ENCODE results near the gene RPRD1A. TPM values are rescaled to one million over a fixed set of nuclear protein-coding genes. Genes with fewer than 3 reads are reported as not detected.
"Not testable (repeated sequence)": the region's sequence is repeated elsewhere in the genome, so short reads cannot be mapped to it uniquely, and the experiment has no call there.

RPRD1A gene
- total and polyA plus RNA-seq, 7 donors = 13.2 to 80.3 (median 68.8) TPM

DNA sequence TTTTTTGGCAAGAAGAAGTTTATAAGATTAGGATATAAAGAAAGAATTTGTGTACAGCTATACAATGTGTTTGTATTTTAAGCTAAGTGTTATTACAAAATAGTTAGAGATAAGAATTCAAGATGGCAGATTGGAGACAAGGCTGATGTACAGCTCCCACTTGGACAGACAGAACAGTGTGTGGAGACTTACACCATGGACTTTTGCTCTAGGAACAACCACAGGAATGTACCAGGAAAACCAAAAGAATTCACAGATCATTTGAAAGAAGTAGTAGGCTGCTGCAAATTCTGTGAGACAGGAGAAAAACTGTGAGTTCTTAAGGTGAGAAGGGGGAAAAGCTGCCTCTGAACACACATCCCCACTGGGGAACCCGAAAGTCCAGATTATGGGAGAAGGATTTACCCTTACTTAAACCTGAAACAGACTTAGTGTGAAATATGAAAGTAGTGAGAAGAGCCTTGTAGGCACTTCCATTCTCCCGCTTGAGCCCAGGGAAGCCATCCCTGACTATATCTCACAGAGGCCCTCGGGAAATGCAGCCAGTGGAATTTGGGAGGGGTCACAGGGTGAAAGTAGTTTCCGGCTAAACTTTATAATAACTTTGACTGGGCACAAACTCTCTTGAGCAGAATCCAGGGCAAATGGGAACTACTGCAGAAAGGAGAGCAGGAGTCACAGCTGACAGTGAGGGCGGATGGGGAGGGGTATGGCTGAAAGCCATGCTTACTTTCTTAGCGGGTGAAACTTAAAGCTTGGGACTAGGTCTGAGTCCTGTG is 11.6 kb upstream of the RPRD1A start:
- Histone ChIP-seq H3K36me3 (no peaks in the 10 kb centered on the region), H3K9me3 (peaks cover 0 to 3% (median 0%) of the 10 kb centered on the region in 4 donors), H3K4me1 (no peaks in the 10 kb centered on the region), H3K4me3 (no peak overlapping the region), H3K27me3 (no peaks in the 10 kb centered on the region), H3K27ac (no peak overlapping the region)
- intact Hi-C loops (cut with DNase I) = no loop called here
- no peak for DNase-seq
- TF ChIP-seq POLR2A (IDR thresholded peaks at IDR 0.05) (no peak), CTCF (IDR thresholded peaks at IDR 0.05) (no peak), EP300 (IDR thresholded peaks at IDR 0.05) (no peak), POLR2AphosphoS5 (IDR thresholded peaks at IDR 0.05) (no peak)
- WGBS, 2 donors = 86 to 88% methylated on average over 6 of the region's 6 CpGs

- WGBS, 2 donors = 97 to 98% methylated on average over 25 of the region's 27 CpGs
- intact Hi-C loops (cut with DNase I); DNase-seq; H3K9me3 ChIP-seq; H3K4me1 ChIP-seq; H3K27ac ChIP-seq; H3K4me3 ChIP-seq; H3K27me3 ChIP-seq; H3K36me3 ChIP-seq: not testable (repeated sequence)
Observed at GRCh38 chr18:36077764-36078163, 10.4 kb upstream of the RPRD1A start.

DNA sequence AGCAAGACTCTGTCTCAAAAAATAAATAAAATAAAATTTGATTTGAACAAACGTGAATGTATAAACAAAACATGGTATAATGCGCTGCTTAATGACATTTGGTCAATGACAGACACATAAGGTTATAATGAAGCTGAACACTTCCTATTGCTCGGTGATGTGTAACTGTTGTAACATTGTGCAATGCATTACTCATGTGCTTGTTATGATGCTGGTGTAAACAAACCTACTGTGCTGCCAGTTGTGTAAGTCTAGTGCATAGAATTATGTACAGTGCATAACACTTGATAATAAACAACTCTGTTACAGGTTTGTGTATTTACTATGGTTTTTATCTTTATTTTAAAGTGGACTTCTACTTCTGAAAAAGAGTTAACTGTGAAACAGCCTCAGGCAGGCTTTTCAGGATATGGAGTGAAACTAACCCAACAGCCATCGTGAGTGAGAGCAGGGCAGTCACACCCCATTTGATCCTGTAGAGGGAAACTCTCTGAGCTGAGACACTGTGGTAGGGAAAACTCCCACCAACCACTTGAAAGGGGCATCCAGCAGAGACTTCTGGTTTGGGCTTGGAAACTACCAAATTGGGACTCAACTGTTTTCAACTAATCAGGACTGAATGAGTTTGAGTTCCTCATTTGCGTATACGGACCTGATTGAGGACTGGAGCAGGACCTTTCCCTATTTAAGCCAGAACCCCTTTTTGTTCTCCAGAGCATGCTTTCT is 8.7 kb upstream of the RPRD1A start:
- Histone ChIP-seq H3K36me3 (no peaks in the 10 kb centered on the region), H3K4me3 (no peak overlapping the region), H3K27ac (no peak overlapping the region), H3K9me3 (no peaks in the 10 kb centered on the region), H3K27me3 (no peaks in the 10 kb centered on the region), H3K4me1 (no peaks in the 10 kb centered on the region)
- TF ChIP-seq EP300 (IDR thresholded peaks at IDR 0.05) (no peak), CTCF (IDR thresholded peaks at IDR 0.05) (no peak), POLR2A (IDR thresholded peaks at IDR 0.05) (no peak), POLR2AphosphoS5 (IDR thresholded peaks at IDR 0.05) (no peak)
- intact Hi-C loops (cut with DNase I) = no loop called here
- DNase-seq = no peak
- 56 to 65% methylated on average over 6 of the region's 6 CpGs for WGBS, 2 donors

DNA sequence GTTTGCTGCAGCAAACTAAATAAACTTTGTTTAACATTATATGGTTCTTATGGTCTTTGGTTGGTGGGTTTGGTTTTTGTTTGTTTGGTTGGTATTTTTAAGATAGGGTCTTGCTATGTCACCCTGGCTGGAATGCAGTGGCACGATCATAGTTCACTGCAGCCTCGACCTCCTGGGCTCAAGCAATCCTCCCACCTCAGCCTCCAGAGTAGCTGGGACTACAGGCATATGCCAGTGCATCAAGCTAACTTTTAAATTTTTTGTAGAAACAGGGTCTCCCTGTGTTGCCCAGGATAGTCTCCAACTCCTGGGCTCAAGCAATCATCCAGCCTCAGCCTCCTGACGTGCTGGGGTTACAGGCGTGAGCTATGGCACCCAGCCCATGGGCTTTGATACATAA is 7.1 kb upstream of the RPRD1A start:
- DNase-seq = no peak
- Histone ChIP-seq H3K4me1 (no peaks in the 10 kb centered on the region), H3K36me3 (no peaks in the 10 kb centered on the region), H3K27ac (no peak overlapping the region), H3K9me3 (no peaks in the 10 kb centered on the region), H3K27me3 (no peaks in the 10 kb centered on the region), H3K4me3 (no peak overlapping the region)
- TF ChIP-seq POLR2A (IDR thresholded peaks at IDR 0.05) (no peak), CTCF (IDR thresholded peaks at IDR 0.05) (no peak), POLR2AphosphoS5 (IDR thresholded peaks at IDR 0.05) (no peak), EP300 (IDR thresholded peaks at IDR 0.05) (no peak)
- WGBS, 2 donors = 87% methylated on average over 4 of the region's 4 CpGs
- intact Hi-C loops (cut with DNase I) = no loop called here

GRCh38 chr18:36073676-36074075 is 6.3 kb upstream of the RPRD1A start:
- Histone ChIP-seq H3K4me3 (no peak overlapping the region), H3K27me3 (no peaks in the 10 kb centered on the region), H3K27ac (no peak overlapping the region), H3K4me1 (no peaks in the 10 kb centered on the region), H3K9me3 (no peaks in the 10 kb centered on the region), H3K36me3 (no peaks in the 10 kb centered on the region)
- intact Hi-C loops (cut with DNase I) = no loop called here
- WGBS, 2 donors = 84 to 89% methylated on average over 1 of the region's 1 CpG
- TF ChIP-seq EP300 (IDR thresholded peaks at IDR 0.05) = no peak
- no peak for TF ChIP-seq POLR2A (IDR thresholded peaks at IDR 0.05)
- TF ChIP-seq POLR2AphosphoS5 (IDR thresholded peaks at IDR 0.05) = no peak
- TF ChIP-seq CTCF (IDR thresholded peaks at IDR 0.05) = no peak
- DNase-seq = no peak

DNA sequence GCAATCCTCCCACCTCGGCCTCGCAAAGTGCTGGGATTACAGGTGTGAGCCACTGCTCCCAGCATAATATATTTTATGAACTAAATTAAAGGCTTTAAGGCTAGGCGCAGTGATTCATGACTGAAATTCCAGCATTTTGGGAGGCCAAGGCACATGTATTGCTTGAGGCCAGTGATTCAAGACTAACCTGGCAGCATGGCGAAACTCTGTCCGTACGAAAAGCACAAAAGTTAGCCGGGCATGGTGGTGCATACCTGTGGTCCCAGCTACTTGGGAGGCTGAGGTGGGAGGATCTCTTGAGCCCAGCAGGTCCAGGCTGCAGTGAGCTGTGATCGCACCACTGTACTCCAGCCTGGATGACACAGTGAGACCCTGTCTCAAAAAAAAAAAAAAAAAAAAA is 5.0 kb upstream of the RPRD1A start:
- H3K9me3 ChIP-seq; DNase-seq; H3K36me3 ChIP-seq; H3K4me3 ChIP-seq; H3K27ac ChIP-seq; intact Hi-C loops (cut with DNase I); H3K27me3 ChIP-seq; H3K4me1 ChIP-seq: not testable (repeated sequence)
- WGBS, 2 donors = 88 to 95% methylated on average over 8 of the region's 8 CpGs

Data from sigmoid colon (tissue), 7 donors.